Psoas muscle (tissue), 8 donors: ENCODE results near the gene ACTR1A. TPM values are rescaled to one million over a fixed set of nuclear protein-coding genes. Genes with fewer than 3 reads are reported as not detected.
"Not testable (repeated sequence)": the region's sequence is repeated elsewhere in the genome, so short reads cannot be mapped to it uniquely, and the experiment has no call there.

Experiments used
- ATAC-seq, 4 donors: fragments of 200-7000 bp; cut with Tn5 transposase; one replicate each; pipeline ENCODE4 v1.9.1; 2020; ENCODE audit warnings: moderate library complexity in 3 of 4, mild to moderate bottlenecking in 2 of 4
- DNase-seq, 2 donors: peaks; one replicate each; pipeline ENCODE4 v3.0.0-alpha.2; 2020
- H3K27ac ChIP-seq: fragments of 200-600 bp; one replicate; pipeline ENCODE4 v1.8.0; 2022
- H3K27me3 ChIP-seq, 3 donors: fragments of 200-600 bp in 1 of 3; one replicate each; pipeline versions ENCODE4 v1.6.1 to v1.8.0; 2013 to 2022; ENCODE audit warnings: low read length in 2 of 3, mild to moderate bottlenecking in 2 of 3, moderate library complexity in 1 of 3; ENCODE audit not compliant: insufficient read depth in 3 of 3
- H3K36me3 ChIP-seq, 2 donors: fragments of 200-600 bp in 1 of 2; one replicate each; pipeline versions ENCODE4 v1.6.1 to v1.8.0; 2013 to 2022; ENCODE audit warnings: low read depth in 1 of 2, mild to moderate bottlenecking in 1 of 2, moderate library complexity in 1 of 2; ENCODE audit not compliant: insufficient read depth in 1 of 2
- H3K4me1 ChIP-seq: fragments of 200-600 bp; one replicate; pipeline ENCODE4 v1.8.0; 2022
- H3K4me3 ChIP-seq: fragments of 200-600 bp; one replicate; pipeline ENCODE4 v1.8.0; 2022; ENCODE audit warnings: mild to moderate bottlenecking
- H3K9me3 ChIP-seq: fragments of 200-600 bp; one replicate; pipeline ENCODE4 v1.8.0; 2022
- CTCF ChIP-seq: fragments of 200-600 bp; IDR thresholded peaks from one replicate; pipeline ENCODE4 v1.8.0; 2022; ENCODE audit warnings: antibody characterized with exemption
- WGBS, 3 donors: extraction: QIAGEN DNeasy Blood & Tissue Kit; methylation state at CpG; one replicate each; pipeline versions ENCODE4 v1.1.6 to v1.1.7; 2013; 5-methylcytosine and 5-hydroxymethylcytosine counted together
- intact Hi-C, 2 donors: fragments of 100-400 bp; cut with DNase I; formaldehyde crosslinking; loops; one replicate each; pipeline versions ENCODE4 v1.11.0 to v1.14.2; 2022
- polyA plus RNA-seq, 3 donors: library from polyadenylated mRNA; stranded (reverse); fragments of 200-250 nt; gene quantifications; one replicate each; pipeline ENCODE4 v1.2.3, GENCODE V29; 2013
- total RNA-seq, 4 donors: library from RNA; stranded (reverse); fragmentation: NEBNext Ultra II Directional in 2 of 4; extraction: Animal tissue kit (Norgen Biotek cat#: 25700) in 2 of 4; gene quantifications; one replicate each; pipeline versions ENCODE4 v1.2.1 to v1.2.4, GENCODE V29; 2021 to 2023
- donor health status: healthy with polysubstance abuse.
- donor health status: DM: no; HTN: no; CAD: no; lungs with moderate emphysema.
- donor health status: Bipolar disorder and iron deficiency.
- donor health status: healthy.
- donor health status: DM: yes; HTN: yes; CAD: no.
- donor health status: DM: no; HTN: no; CAD: no.
- donor health status: DM: no; HTN: no; CAD: no.
- donor health status: DM: yes; HTN: yes; CAD: no.

The ACTR1A gene
- total and polyA plus RNA-seq, 7 donors, result 76.2 to 188 (median 128) TPM

GRCh38 chr10:102457591-102458150 lies 44.8 kb downstream of the ACTR1A start:
- H3K27ac ChIP-seq, result no peak overlapping the region
- H3K4me1 ChIP-seq, result peaks cover 27% of the 10 kb centered on the region
- DNase-seq (no peak), ATAC-seq (no peak)
- no peak for TF ChIP-seq CTCF
- no peaks in the 10 kb centered on the region for H3K27me3 ChIP-seq
- no peak overlapping the region for H3K4me3 ChIP-seq
- H3K9me3 ChIP-seq, result no peaks in the 10 kb centered on the region
- WGBS, 3 donors, result 81 to 83% (median 82%) methylated on average over 9 of the region's 9 CpGs
- no peaks in the 10 kb centered on the region for H3K36me3 ChIP-seq
- intact Hi-C loops, result no loop called here

GRCh38 chr10:102455893-102456471 lies 46.5 kb downstream of the ACTR1A start:
- Histone ChIP-seq H3K27me3 (no peaks in the 10 kb centered on the region), H3K4me1 (peaks cover 26% of the 10 kb centered on the region), H3K27ac (no peak overlapping the region), H3K9me3 (no peaks in the 10 kb centered on the region), H3K36me3 (no peaks in the 10 kb centered on the region), H3K4me3 (no peak overlapping the region)
- TF ChIP-seq CTCF, result no peak
- DNase-seq (no peak), ATAC-seq (no peak)
- intact Hi-C loops, result no loop called here
- WGBS, 3 donors, result 71 to 87% (median 72%) methylated on average over 7 of the region's 7 CpGs

GRCh38 chr10:102454662-102455487 lies 47.6 kb downstream of the ACTR1A start:
- ATAC-seq, H3K27ac ChIP-seq, intact Hi-C loops, H3K36me3 ChIP-seq, DNase-seq, H3K27me3 ChIP-seq, H3K9me3 ChIP-seq, H3K4me3 ChIP-seq: not testable (repeated sequence)
- peaks cover 29% of the 10 kb centered on the region for H3K4me1 ChIP-seq
- WGBS, 3 donors, result 77 to 79% (median 77%) methylated on average over 13 of the region's 13 CpGs

GRCh38 chr10:102453502-102453901 lies 49.0 kb downstream of the ACTR1A start:
- Histone ChIP-seq H3K4me3 (no peak overlapping the region), H3K4me1 (peaks cover 30% of the 10 kb centered on the region), H3K27ac (peak overlapping the region; percentile 82), H3K36me3 (no peaks in the 10 kb centered on the region), H3K9me3 (no peaks in the 10 kb centered on the region), H3K27me3 (no peaks in the 10 kb centered on the region)
- no peak for TF ChIP-seq CTCF
- ATAC-seq, result no peak
- DNase-seq, result no peak
- 62 to 85% (median 83%) methylated on average over 5 of the region's 5 CpGs for WGBS, 3 donors
- intact Hi-C loops, result no loop called here

GRCh38 chr10:102452672-102453340 lies 49.7 kb downstream of the ACTR1A start:
- Histone ChIP-seq H3K36me3 (no peaks in the 10 kb centered on the region), H3K9me3 (no peaks in the 10 kb centered on the region), H3K27ac (peak overlapping the region; percentile 82), H3K27me3 (no peaks in the 10 kb centered on the region), H3K4me3 (no peak overlapping the region), H3K4me1 (peaks cover 30% of the 10 kb centered on the region)
- intact Hi-C loops, result no loop called here
- ATAC-seq (peak; percentile 54 to 82 (median 72)), DNase-seq (peak in 1 of 2 donors; percentile 68)
- no peak for TF ChIP-seq CTCF
- WGBS, 3 donors, result 27 to 38% (median 29%) methylated on average over 3 of the region's 3 CpGs
